GM18867 (cell line): ENCODE measurements around the gene VPS39.

Experiments
- ATAC-seq: cut with Tn5 transposase; IDR thresholded peaks from one replicate; pipeline ENCODE4 v1.9.1; 2021; ENCODE audit warnings: mild to moderate bottlenecking, moderate library complexity; ENCODE audit not compliant: unreplicated experiment

Gene VPS39

DNA sequence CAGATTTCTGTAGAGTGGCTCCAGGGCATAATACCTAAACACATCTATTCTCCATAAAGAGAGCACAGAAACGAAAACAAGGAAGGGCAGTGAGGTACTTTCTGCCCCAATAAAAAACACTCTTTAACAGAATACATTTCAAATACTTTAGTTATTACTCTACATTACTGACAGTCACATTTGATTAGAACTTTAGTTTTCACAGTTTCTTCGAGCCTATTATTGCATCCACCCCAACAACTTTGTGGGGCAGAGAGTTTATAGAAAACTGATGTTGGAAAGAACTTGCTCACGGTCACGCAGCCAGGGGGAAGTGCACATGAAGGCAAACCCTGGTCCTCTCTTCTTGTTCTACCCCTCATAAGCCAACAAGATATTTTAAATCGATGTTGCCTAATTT is 9.0 kb downstream of the VPS39 start:
- no peak for ATAC-seq

DNA sequence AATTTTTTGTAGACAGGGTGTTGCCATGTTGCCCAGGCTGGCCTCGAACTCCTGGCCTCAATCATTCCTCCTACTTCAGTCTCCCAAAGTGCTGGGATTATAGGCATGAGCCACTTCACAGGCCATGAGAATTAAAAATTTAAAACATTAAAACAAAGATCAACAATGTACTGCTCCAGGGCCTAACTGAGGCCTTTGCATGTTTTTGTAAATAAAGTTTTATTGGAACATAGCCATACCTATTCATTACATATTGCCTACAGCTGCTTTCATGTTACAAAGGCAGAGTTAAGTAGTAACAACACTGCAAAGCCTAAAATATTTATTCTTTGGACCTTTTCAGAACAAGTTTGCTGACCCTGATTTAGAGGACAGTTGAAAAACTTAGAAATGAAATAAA is 9.6 kb downstream of the VPS39 start:
- no peak for ATAC-seq

DNA sequence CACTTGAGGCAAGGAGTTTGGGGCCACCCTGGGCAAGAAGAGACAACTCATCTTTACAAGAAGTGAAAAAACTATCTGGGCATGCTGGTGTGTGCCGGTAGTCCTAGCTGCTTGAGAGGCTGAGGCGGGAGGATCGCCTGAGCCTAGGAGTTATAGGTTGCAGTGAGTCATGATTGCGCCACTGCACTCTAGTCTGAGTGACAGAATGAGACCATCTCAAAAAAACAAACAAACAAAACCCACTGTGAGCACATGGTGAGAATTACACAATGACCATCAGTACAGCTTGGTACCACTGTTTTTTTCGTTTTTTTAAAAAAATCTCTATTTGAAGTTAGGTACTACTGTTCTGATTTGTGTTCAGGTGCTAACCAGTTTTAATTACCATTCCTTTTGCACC is 13.6 kb downstream of the VPS39 start:
- no peak for ATAC-seq

DNA sequence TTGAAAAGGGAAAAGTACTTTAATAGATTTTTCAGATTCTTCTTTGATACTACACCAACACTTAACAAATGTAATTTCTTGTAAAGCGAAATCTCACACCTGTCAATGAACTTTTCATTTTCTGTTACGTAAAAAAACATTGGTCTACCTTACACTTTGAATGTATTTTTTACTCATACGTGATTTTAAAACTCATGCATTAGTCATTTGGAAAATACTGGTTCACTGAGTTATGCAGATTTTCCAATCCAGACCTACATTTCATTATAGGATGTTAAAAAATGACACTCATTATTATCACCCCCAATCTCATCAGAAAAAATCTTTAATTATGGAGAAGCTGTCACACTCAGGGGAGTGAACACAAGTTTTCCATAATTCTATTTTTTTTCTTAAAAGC is 14.7 kb downstream of the VPS39 start:
- ATAC-seq = no peak

DNA sequence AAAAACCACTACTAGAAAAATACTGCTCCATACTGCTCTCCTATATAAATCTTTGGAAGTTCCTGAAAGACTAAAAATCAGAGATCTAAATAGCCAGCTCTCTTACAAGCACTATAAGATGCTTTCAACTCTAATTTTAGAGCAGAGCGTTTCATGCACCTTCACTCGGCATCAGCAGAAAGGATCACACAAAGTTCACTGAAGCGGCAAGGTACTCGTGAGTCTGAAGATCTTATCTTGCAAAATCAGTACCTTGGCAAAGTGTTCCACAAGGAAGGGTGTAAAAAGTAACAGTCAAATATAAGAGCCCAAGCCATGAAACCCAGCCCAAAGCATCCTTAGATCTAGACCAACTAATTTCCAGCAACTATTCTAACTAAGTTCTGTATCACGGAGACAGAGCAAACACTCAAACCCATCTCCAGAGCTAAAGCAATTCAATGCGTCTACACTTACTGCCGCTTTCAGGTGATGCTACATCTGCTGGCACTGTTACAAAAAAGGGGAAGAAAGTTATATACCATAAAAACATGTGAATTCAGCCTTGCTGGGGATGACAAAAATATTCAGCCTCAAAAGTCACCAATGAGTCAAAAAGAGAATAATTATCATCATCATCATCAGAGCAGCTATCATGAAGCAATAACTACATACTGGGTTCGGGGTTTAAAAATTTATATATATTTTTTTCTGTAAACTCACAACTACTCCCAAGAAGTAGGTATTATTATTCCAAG is 16.3 kb downstream of the VPS39 start:
- no peak for ATAC-seq

DNA sequence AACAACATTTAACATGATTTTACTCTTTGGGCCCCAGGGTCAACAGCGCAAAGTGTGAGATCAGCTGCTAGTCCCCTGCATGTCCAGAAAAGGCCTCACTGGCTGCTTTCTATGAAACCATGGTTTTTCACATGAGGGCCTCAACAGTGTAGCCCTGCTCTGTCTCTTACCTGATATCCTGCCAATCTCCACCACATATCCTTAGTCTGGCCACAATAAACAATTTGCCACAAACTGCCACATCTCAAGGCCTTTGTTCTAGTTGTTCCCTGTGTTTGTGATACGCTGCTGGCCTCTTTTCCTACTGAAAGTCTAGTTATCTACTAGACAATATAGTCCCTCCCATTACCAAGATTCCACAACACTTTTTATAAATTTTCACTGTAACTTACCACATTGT is 17.7 kb downstream of the VPS39 start:
- no peak for ATAC-seq

DNA sequence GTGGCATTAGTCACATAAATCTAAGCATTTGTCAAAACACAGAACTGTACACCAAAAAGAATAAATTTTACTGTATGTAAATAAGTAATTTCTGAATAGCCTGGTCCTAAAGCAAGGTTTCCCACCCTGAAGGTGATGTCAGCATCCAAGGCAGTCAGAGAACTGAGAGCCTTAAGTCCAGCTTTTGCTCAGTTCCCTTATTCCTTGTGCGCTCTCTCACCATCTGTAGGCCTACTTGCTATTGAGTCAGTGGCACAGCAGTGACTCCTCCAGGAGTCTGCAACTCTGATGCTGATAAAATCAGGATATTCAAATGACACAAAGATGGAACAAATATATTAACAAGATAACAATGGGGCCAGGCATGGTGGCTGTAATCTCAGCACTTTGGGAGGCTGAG is 22.3 kb downstream of the VPS39 start:
- no peak for ATAC-seq

DNA sequence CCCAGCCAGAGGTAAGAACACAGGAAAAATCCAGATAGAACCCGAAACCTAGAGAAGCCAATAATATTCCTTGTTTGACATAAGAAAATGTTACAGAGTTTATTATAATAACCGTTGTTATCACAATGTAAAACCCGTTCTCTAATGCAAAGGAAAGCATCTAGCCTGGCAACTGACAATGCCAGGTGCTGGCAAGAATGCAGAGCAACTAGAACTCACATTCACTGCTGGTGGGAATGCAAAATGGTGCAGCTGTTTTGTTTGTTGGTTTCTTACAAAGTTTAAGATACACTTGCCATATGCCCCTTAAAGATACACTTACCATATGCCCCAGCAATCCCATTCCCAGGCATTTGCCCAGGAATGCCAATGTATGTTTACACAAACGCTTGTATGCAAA is 23.4 kb downstream of the VPS39 start:
- ATAC-seq = no peak

DNA sequence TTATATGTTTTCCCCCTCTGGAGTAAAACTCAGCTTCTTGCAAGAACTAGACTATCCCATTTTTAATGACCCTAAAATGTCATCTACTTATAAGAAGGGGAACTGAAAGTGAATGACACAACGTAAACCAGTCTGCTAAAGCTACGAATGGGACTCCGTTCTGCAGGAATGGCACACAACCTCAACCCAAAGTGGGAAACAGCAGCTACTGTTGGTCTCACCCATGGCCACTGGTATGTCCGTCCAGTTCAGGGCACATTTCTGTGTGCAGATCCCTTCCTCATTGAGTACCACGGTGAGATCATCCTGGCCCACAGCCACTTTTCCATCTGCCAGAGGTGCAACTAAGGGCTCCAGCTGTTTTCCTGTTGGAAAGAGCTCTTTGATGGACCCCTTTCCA is 23.8 kb downstream of the VPS39 start:
- ATAC-seq = no peak

DNA sequence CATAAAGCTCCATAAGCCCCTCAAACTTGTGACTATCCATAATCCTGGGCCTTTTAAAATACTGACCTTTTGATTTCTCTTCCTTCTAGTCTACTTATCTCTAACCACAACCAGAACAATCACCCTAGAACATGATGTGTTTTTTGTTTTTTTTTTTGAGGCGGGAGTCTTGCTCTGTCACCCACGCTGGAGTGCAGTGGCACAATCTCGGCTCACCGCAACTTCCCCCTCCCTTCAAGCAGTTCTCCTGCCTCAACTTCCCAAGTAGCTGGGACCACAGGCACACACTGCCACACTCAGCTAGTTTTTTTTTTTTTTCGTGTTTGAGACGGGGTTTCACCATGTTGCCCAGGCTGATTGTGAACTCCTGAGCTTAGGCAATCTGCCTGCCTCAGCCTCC is 25.1 kb downstream of the VPS39 start:
- ATAC-seq = no peak

DNA sequence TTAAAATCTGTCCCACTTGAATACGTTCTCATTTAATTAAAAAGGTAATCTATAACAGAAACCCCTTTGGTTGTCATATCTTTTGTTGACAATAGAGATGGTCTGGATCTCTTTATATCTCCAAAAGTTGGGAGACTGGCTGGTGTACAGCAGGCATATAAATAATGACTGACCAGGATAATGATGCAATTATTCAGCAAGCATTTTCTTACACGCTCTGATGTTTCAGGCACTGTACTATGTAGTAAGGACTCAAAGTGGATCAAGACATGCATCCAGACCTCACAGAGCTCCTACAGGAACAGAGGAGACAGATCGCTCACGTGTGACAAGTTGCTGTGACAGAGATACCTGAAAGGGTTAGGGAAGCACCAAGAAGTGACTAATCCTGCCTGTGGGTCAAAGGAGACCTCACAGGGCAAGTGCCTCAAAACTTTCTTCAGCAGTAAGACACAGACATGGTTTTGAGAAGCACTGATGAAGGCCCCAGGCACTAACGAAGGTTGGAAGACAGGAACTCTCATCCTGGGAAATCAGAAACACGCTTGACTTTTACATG is 25.7 kb downstream of the VPS39 start:
- ATAC-seq = no peak

DNA sequence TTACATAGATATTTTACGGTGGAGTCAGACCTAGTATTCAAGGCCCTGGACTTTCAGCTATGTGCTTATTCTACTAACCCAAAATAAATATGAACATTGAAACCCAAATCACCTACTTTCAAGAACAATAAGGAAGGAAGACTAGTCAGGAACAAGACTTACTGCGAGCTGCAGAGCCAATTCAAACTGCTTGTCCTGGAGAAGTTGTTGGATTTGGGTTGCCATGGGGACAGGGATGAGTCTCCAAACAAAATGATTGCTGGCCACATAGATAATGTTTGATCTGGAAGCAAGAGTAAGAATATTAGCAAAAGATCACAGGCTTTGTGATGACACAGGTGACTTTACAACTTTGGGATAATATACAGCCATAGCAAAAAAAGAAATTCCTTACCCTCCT is 30.0 kb downstream of the VPS39 start:
- no peak for ATAC-seq

DNA sequence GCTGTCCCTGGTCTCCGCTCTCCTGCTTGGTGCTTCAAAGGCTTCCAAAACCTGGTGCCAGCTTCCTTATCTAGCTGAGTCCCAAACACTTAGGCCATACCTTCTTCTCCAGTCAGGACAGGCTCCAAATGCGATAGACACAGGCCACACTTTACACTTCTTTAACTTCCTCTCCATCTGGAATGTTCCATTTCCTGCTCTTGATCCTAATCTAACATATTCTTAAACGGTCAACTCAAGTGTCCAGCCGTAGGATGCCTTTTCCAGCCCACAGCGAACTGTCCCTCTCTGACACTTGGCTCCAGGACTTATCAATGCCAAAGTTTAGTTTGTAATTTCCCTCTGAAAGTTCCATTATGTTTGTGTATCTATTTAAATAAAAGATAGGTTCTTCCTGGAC is 32.4 kb downstream of the VPS39 start:
- no peak for ATAC-seq

DNA sequence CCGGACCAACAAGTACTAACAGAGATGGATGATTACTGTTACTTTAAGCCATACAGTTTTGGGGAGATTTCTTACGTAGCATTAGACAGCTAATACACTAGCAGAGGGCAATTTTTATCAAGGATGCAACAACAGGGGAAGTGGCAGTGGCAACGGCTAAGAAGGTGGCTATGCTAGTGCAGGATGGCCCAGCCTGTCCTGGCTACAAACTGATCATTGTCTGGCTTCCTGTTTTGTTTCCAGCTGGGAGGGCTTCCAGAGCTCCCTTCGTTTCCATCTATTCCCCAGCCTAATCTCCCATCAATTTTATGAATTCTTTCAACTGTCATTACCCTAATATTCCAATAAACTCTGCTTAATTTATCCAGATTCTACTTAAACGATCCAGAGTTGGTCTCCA is 35.6 kb downstream of the VPS39 start:
- no peak for ATAC-seq

DNA sequence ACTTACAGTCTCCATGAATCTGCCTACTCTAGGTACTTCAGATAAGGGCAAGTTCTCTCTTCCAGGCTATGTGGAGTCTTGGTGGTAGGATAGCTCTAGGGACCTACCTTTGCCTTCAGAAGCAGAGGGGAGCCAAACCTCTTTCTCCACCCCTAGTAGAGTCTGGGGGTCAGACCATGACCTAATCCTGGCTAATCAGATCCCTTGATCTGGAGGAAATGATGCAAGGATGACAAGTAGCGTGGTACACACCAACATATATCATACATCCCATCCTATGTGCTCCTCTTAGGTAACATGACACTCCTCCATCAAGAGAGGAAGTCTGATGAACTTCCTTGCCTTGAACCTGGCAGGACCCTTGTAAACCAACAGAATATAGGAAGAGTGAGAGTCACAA is 36.3 kb downstream of the VPS39 start:
- ATAC-seq = no peak

DNA sequence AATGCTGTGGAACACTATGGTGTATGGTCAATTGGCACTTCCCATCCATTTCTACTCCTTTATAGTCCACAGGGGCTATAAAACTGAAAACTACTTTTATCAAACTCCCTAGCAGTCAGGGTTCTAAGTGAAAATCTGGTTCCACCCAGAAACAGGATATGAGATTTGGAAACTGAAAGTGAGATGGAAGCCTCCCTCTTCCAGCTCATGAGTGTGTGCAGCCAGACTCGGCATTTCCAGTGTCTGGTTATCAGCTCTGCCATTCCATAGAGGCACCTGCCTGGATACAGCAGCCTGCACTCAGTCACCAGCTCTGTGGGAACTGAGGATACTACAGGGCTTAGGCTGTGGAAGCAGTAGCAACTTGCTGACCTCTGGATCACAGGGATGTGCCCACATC is 37.0 kb downstream of the VPS39 start:
- ATAC-seq = no peak

DNA sequence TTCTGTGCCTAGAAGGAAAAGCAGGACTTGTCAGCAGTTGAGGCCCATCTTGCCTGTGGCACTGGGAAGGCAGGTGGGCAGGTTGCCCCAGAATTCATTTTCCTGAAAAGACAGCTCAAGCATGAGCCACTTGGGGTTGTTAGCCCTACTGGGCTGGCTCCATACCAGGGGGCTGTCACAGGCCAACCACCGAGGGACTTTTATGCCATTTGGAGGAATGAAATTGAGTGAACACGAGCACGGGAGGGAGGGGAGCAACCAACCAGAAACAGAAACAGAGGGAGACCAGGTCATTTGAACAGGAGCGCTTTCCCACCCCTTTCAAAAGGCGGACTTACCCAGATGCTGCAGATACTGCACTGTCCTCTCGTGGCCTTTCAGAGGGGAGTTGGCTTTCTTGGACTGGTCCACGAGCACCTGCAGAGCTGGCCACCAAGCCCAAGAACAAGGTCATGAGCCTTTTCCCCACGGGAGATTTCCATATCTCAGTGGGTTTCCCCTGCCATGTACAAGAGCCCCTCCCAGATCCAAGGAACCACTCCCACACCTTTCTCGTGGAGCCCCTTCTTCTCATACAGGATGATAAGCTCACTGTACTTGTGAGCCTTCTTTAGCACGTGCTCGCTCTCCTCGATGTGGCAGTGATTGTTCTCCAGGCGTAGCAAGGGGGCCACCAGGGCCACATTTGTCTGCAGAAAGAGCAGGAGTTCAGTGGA is 41.7 kb downstream of the VPS39 start:
- ATAC-seq = no peak

DNA sequence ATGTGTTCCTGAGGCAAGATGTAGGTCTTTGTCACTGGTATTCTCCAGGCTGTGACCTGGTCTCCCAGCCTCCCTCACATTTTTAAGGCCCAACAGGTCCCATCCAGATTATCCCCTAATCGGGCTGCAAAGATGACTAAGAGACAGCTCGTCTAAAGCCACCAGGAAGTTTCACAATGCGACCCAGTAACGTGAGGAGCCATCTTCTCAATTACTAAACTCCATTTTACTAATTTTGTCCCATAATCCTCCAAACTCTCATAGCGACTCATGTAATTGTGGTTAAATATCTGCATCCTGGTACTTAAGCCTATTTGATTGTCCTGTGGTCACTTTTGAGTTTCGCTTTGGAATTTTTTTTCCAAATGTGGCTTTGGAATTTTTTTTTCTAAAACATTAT is 43.0 kb downstream of the VPS39 start:
- ATAC-seq = no peak

DNA sequence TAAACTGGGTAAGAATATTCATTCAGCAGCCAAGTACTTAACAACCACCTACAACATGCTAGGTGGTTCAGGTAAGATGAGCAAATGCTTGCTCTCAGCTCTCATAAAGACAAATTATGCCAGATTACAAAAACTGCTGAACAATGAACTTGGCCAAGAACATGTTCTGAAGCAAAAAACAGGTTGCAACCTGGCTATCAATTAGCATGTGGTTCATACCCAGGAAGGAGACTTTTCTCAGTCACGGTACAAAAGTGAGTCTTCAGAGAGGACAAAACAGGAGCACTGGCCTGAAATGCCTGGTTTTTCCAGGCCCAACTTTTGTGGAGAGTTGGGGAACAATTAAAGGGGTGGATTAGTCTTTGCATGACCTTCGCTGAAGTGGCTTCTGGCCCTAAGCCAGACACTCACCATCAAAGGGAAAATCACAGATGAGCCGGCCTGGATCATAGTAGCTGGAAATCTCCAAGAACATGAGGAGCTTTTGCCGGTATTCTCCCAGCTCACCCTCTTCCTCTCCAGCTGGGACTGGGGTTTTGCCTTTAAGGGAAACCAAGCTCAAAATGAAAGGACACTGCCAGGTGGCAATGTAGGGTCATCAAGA is 44.1 kb downstream of the VPS39 start:
- ATAC-seq = no peak

DNA sequence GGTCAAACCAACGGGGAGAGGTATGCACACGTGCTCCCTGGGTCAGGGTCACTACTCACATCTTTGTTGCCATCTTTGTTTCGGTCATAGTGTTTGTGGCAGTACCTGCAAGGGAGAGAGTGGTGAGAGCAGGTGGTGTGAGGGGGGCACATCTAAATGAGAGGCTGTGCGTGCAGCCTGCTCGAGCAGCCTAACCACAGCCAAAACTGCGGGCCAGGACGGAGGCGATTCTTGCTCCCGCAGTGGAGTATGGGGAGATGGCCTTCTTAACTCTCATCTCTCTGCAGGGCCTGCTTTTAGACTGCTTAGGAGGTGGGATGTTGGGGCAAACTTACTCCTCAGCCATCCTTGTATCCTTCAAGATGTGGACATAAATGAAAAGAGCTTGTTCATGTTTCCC is 44.8 kb downstream of the VPS39 start:
- ATAC-seq = no peak

DNA sequence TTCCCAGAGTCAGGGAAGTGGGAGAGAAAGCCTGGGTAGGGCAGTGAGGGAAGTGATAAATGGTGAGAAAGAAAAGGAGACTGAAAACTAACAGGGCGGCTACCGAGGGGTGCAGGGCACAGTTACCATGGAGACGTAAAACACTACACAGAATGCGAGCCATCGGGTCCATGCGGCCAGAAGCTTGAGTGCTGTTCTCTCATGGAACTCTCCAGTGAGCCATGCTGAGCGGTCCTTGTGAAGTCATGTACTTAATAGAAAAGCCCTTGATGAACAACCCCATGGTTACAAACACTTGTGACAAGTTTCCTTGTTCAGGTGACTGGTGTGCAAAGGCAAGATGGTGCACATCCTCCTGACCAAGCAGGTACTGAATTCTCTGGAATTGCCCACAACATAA is 48.0 kb downstream of the VPS39 start:
- no peak for ATAC-seq

DNA sequence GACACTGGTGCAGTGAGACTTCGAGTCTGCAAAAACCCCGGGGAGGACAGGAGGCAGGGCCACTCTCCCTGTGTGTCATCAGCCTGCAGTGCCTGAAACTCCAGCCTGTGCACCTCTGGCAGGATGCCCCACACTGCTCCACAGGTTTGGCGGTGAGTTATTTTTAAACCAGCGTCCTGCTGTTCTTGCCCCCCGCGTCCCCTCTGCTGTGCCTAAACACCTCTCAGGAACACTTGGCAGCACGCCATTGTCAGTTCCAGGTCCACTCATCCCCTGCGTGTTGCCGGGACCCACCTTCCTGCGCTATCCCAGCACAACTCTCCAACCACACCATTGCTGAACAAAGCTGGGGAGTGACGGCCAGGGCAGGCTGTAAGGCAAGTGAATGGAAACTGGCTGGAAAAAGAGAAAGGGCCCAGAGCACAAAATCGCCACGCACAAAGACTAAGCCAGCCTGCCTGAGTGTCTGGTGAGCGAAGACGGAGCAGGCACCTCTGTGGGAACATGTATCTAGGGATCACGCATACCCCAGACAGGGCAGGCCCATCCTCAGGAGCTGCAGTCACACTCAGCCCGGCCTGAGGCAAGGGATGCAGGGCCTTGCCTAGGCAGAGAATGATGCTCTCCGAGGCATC is 48.6 kb downstream of the VPS39 start:
- ATAC-seq = no peak
